Activated naive CD4-positive, alpha-beta T cell treated with anti-CD3 and anti-CD28 coated beads for 36 hours (primary cell): ENCODE results near the gene NDUFB2. TPM values are rescaled to one million over a fixed set of nuclear protein-coding genes. Genes with fewer than 3 reads are reported as not detected.
A peak's percentile ranks its signal among the peaks of the same experiment; 100 is the strongest.
"Not testable (repeated sequence)": the region's sequence is repeated elsewhere in the genome, so short reads cannot be mapped to it uniquely, and the experiment has no call there.

Experiments used
- CTCF ChIA-PET: fragments of 350-600 bp; sonication (Branson Sonifier 250); formaldehyde crosslinking; loops from one replicate; lab custom pipeline; 2021; ENCODE audit warnings: antibody characterized with exemption; lab: Charles Lee
- DNase-seq: peaks from one replicate; pipeline ENCODE4 v3.0.0-alpha.2; 2020
- H3K27ac Mint-ChIP-seq: one replicate; pipeline ENCODE4 v1.8.0; 2021; ENCODE audit warnings: mild to moderate bottlenecking, mixed read lengths
- H3K27me3 Mint-ChIP-seq: one replicate; pipeline ENCODE4 v1.8.0; 2021; ENCODE audit warnings: low read depth, mixed read lengths
- H3K36me3 Mint-ChIP-seq: one replicate; pipeline ENCODE4 v1.8.0; 2021; ENCODE audit warnings: low read depth, mixed read lengths
- H3K4me1 Mint-ChIP-seq: one replicate; pipeline ENCODE4 v1.8.0; 2021; ENCODE audit warnings: low read depth, mixed read lengths
- H3K4me3 Mint-ChIP-seq: one replicate; pipeline ENCODE4 v1.8.0; 2021; ENCODE audit warnings: mild to moderate bottlenecking, moderate library complexity, mixed read lengths
- H3K9me3 Mint-ChIP-seq: one replicate; pipeline ENCODE4 v1.8.0; 2021; ENCODE audit warnings: mixed read lengths
- intact Hi-C: fragments of 100-400 bp; cut with micrococcal nuclease; formaldehyde crosslinking; loops from one replicate; pipeline ENCODE4 v1.15.1; 2023
- total RNA-seq, 2 experiments: library from RNA; stranded (reverse); gene quantifications; one replicate each; pipeline ENCODE4 v1.2.3, GENCODE V29; 2021

NDUFB2 gene
- total RNA-seq, 2 experiments from 2014 or later: 167 to 179 TPM

GRCh38 chr7:140659856-140660255 is 36.7 kb upstream of the NDUFB2 start:
- peaks cover 15% of the 10 kb centered on the region for H3K4me1 Mint-ChIP-seq

GRCh38 chr7:140661124-140661523 is 35.4 kb upstream of the NDUFB2 start:
- peaks cover 10% of the 10 kb centered on the region for H3K4me1 Mint-ChIP-seq
- no peak for DNase-seq
- CTCF ChIA-PET: interaction anchor here (1.1 kb wide), 3 partner anchors 12 to 144 kb away, joined by 4 to 5 read pairs (median 4); no protein-coding TSS in a partner anchor
- intact Hi-C loops: no loop called here
- no peak overlapping the region for H3K4me3 Mint-ChIP-seq
- H3K27ac Mint-ChIP-seq: no peak overlapping the region
- H3K36me3 Mint-ChIP-seq: no peaks in the 10 kb centered on the region
- no peaks in the 10 kb centered on the region for H3K9me3 Mint-ChIP-seq
- H3K27me3 Mint-ChIP-seq: peaks cover 2% of the 10 kb centered on the region

More at GRCh38 chr7:140659856-140660255, 36.7 kb upstream of the NDUFB2 start:
- CTCF ChIA-PET: no interaction called here
- H3K36me3 Mint-ChIP-seq: no peaks in the 10 kb centered on the region
- peaks cover 2% of the 10 kb centered on the region for H3K27me3 Mint-ChIP-seq
- no peak overlapping the region for H3K27ac Mint-ChIP-seq
- no peaks in the 10 kb centered on the region for H3K9me3 Mint-ChIP-seq
- intact Hi-C loops: no loop called here
- DNase-seq: no peak
- H3K4me3 Mint-ChIP-seq: no peak overlapping the region

DNA sequence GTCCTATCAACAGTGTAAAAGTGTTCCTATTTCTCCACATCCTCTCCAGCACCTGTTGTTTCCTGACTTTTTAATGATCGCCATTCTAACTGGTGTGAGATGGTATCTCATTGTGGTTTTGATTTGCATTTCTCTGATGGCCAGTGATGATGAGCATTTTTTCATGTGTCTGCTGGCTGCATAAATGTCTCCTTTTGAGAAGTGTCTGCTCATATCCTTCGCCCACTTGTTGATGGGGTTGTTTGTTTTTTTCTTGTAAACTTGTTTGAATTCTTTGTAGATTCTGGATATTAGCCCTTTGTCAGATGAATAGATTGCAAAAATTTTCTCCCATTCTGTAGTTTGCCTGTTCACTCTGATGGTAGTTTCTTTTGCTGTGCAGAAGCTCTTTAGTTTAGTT is 33.6 kb upstream of the NDUFB2 start:
- not testable (repeated sequence) for H3K27me3 Mint-ChIP-seq, H3K4me3 Mint-ChIP-seq

DNA sequence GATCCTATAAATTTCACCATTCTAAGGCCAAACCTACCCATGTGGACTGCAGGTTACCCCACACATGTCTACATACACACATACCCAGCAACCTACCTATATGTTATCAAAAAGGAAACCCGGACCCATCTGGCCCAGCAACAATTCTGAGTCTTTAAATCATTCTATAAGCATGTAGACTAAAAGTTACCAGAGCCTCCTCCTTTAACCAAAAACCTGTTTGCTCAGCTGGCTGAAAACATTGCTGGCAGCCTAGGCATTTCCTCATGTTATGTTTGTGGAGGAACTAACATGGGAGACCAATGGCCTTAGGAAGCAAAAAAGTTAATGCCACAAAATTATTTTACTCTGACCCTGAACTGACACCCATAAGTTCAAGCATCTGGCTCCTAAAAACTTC is 29.0 kb upstream of the NDUFB2 start:
- Mint-ChIP-seq H3K27ac (no peak overlapping the region), H3K27me3 (no peaks in the 10 kb centered on the region), H3K36me3 (no peaks in the 10 kb centered on the region), H3K4me1 (peaks cover 6% of the 10 kb centered on the region), H3K9me3 (no peaks in the 10 kb centered on the region), H3K4me3 (no peak overlapping the region)
- CTCF ChIA-PET: interaction anchor here (1.5 kb wide), 1 partner anchor 15 kb away, joined by 3 read pairs; no protein-coding TSS in a partner anchor
- intact Hi-C loops: no loop called here
- no peak for DNase-seq

More for the DNA sequence above, 33.6 kb upstream of the NDUFB2 start:
- intact Hi-C loops, CTCF ChIA-PET, H3K9me3 Mint-ChIP-seq, H3K4me1 Mint-ChIP-seq, DNase-seq, H3K27ac Mint-ChIP-seq, H3K36me3 Mint-ChIP-seq: not testable (repeated sequence)

- Mint-ChIP-seq H3K4me1 (peaks cover 10% of the 10 kb centered on the region), H3K9me3 (no peaks in the 10 kb centered on the region), H3K27me3 (no peaks in the 10 kb centered on the region), H3K4me3 (no peak overlapping the region), H3K36me3 (no peaks in the 10 kb centered on the region), H3K27ac (no peak overlapping the region)
- CTCF ChIA-PET: interaction anchor here (1.5 kb wide), 1 partner anchor 16 kb away, joined by 3 read pairs; no protein-coding TSS in a partner anchor
- intact Hi-C loops: no loop called here
- no peak for DNase-seq
Measured at GRCh38 chr7:140668641-140669040, 27.9 kb upstream of the NDUFB2 start.

DNA sequence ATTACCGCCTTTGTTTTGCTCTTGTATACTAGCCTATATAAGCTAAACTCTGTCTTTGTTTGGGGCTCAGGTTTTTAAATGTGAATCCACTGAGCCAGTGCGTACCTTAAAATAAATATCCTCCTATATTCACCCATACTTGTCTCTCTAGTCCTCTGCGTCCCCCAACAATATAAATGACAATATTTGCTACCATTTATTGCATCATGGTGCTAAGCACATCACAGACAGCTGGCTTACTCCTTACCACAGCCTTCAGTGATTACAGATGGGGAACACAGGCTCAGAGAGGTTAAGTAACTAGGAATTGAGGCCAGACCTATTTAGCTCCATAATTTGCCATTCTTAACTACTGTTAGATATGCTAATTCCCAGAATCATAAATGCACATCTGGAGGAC is 27.2 kb upstream of the NDUFB2 start:
- H3K4me1 Mint-ChIP-seq: peaks cover 17% of the 10 kb centered on the region
- intact Hi-C loops: no loop called here
- CTCF ChIA-PET: no interaction called here

GRCh38 chr7:140669862-140670261 is 26.6 kb upstream of the NDUFB2 start:
- H3K36me3 Mint-ChIP-seq, H3K27ac Mint-ChIP-seq: not testable (repeated sequence)

More for the DNA sequence above, 27.2 kb upstream of the NDUFB2 start:
- H3K36me3 Mint-ChIP-seq: no peaks in the 10 kb centered on the region
- DNase-seq: no peak
- no peaks in the 10 kb centered on the region for H3K27me3 Mint-ChIP-seq
- H3K9me3 Mint-ChIP-seq: no peaks in the 10 kb centered on the region
- no peak overlapping the region for H3K4me3 Mint-ChIP-seq
- no peak overlapping the region for H3K27ac Mint-ChIP-seq

GRCh38 chr7:140670343-140670935 is 26.1 kb upstream of the NDUFB2 start:
- H3K27ac Mint-ChIP-seq: no peak overlapping the region
- CTCF ChIA-PET: no interaction called here
- H3K9me3 Mint-ChIP-seq: no peaks in the 10 kb centered on the region
- H3K4me1 Mint-ChIP-seq: peaks cover 27% of the 10 kb centered on the region
- peaks cover 3% of the 10 kb centered on the region for H3K36me3 Mint-ChIP-seq
- no peaks in the 10 kb centered on the region for H3K27me3 Mint-ChIP-seq
- H3K4me3 Mint-ChIP-seq: no peak overlapping the region
- DNase-seq: no peak
- intact Hi-C loops: no loop called here

More at GRCh38 chr7:140669862-140670261, 26.6 kb upstream of the NDUFB2 start:
- intact Hi-C loops, DNase-seq, H3K9me3 Mint-ChIP-seq, H3K27me3 Mint-ChIP-seq, CTCF ChIA-PET, H3K4me3 Mint-ChIP-seq: not testable (repeated sequence)
- peaks cover 22% of the 10 kb centered on the region for H3K4me1 Mint-ChIP-seq

- peak overlapping the region; percentile 75 for H3K4me3 Mint-ChIP-seq
- H3K27me3 Mint-ChIP-seq: no peaks in the 10 kb centered on the region
- H3K9me3 Mint-ChIP-seq: no peaks in the 10 kb centered on the region
- intact Hi-C loops: loop anchor here (2.0 kb wide), 1 partner anchor 253 kb away; the partner anchor contains the start of gene BRAF
- H3K27ac Mint-ChIP-seq: peak overlapping the region; percentile 68
- CTCF ChIA-PET: no interaction called here
- H3K36me3 Mint-ChIP-seq: peaks cover 7% of the 10 kb centered on the region
- peaks cover 37% of the 10 kb centered on the region for H3K4me1 Mint-ChIP-seq
- no peak for DNase-seq
Measured at GRCh38 chr7:140671966-140672365, 24.5 kb upstream of the NDUFB2 start.

DNA sequence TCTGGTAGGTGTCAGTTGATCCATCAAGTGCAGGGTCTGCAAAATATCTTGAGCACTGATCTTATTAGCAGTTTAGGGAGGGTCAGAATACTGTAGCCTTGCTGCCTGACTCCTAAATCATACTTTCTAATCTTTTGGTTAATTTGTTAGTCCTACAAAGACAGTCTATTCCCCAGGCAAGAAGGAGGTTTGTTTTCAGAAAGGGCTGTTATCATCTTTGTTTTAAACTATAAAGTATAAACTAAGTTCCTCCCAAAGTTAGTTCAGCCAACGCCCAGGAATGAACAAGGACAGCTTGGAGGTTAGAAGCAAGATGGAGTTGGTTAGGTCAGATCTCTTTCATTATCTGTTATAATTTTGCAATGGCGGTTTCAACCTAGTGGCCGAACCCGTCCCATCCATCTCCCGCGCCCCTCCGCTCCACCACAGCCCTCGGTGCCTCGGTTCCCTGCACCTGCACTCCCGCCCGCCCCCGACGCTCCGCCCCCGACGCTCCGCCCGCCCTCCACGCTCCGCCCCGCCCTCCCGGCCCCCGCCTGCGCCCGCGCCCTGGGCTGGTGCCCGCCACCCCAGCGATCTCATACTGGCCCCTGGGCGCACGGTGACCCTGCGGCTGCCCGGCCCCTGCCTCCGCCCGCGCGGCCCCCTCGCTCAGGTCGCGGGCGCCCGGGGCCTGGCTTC is 24.0 kb upstream of the NDUFB2 start, which contains the start of gene ADCK2:
ADCK2 (plus strand) TSS at position 564 of the 681 bp plus-strand sequence. CDS start 386 bp downstream, outside the sequence.
- Mint-ChIP-seq H3K4me1 (peaks cover 37% of the 10 kb centered on the region), H3K27me3 (no peaks in the 10 kb centered on the region), H3K36me3 (peaks cover 8% of the 10 kb centered on the region), H3K4me3 (peak within 1 kb of the TSS; percentile 83), H3K9me3 (no peaks in the 10 kb centered on the region), H3K27ac (peak within 1 kb of the TSS; percentile 68)
- CTCF ChIA-PET: no interaction called here
- intact Hi-C loops: loop anchor here (1.0 to 2.0 kb wide), 5 partner anchors 16 to 342 kb away; partner anchors contain the start of genes BRAF, MRPS33 and NDUFB2
- DNase-seq: peak; percentile 59

DNA sequence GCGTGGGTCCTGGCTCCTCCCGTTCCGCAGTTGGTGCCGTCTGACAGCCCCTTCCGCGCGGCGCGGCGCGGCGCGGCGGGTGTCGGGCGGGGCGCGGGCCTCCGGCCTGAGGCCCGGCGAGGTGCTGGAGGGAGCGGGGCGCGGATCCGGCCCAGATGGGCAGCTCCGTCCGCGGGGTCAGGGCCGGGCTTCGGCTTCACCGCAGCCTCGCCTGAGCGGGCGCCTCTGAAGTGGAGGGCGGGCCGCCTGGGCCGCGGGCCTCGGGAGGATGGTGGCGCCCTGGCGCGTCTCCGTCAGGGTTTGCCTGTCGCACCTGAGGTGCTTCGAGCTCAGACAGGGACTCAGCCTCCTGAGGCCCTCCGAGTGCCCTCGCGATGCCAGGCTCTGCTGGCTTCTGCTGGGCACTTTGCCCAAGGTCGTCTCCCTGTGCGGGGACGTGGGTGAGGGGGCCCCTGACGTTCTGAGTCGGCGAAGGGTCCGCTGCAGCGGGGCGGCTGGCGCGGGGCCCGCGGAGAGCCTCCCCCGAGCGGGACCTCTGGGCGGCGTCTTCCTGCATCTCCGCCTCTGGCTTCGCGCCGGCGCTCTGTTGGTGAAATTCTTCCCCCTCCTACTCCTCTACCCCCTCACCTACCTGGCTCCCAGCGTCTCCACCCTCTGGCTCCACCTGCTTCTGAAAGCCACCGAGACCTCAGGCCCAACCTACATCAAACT is 23.3 kb upstream of the NDUFB2 start:
- peak; percentile 54 for DNase-seq
- Mint-ChIP-seq H3K9me3 (no peaks in the 10 kb centered on the region), H3K36me3 (peaks cover 15% of the 10 kb centered on the region), H3K4me1 (peaks cover 39% of the 10 kb centered on the region), H3K4me3 (peak overlapping the region; percentile 83), H3K27me3 (no peaks in the 10 kb centered on the region), H3K27ac (peak overlapping the region; percentile 66)
- CTCF ChIA-PET: interaction anchor here (1.3 to 1.8 kb wide), 2 partner anchors 12 to 23 kb away, joined by 3 to 5 read pairs; partner anchors contain the start of gene NDUFB2
- intact Hi-C loops: loop anchor here (1.0 to 2.0 kb wide), 5 partner anchors 17 to 341 kb away; partner anchors contain the start of genes BRAF, MRPS33 and NDUFB2

DNA sequence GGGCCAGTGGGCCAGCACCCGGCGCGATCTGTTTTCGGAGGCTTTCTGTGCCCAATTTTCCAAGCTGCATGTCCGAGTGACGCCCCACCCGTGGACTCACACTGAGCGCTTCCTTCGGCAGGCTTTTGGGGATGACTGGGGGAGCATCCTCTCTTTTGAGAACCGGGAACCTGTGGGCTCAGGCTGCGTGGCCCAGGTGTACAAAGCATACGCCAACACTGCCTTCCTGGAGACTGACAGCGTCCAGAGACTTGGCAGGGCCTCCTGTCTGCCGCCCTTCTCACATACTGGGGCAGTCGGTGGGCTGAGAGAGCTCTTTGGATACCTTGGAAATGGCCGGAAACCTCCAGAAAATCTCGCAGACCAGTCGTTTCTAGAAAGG is 22.7 kb upstream of the NDUFB2 start:
- Mint-ChIP-seq H3K4me3 (peak overlapping the region; percentile 83), H3K27me3 (no peaks in the 10 kb centered on the region), H3K9me3 (no peaks in the 10 kb centered on the region), H3K27ac (peak overlapping the region; percentile 66), H3K36me3 (peaks cover 16% of the 10 kb centered on the region), H3K4me1 (peaks cover 42% of the 10 kb centered on the region)
- no peak for DNase-seq
- CTCF ChIA-PET: interaction anchor here (1.3 to 2.0 kb wide), 4 partner anchors 13 to 310 kb away, joined by 3 to 11 read pairs (median 5); partner anchors contain the start of gene NDUFB2
- intact Hi-C loops: loop anchor here (1.0 to 2.0 kb wide), 7 partner anchors 17 to 341 kb away; partner anchors contain the start of genes BRAF, MRPS33 and NDUFB2
